HG02943 (cell line): ENCODE results near the gene ATAD3B.
A peak's percentile ranks its signal among the peaks of the same experiment; 100 is the strongest.
"Not testable (repeated sequence)": the region's sequence is repeated elsewhere in the genome, so short reads cannot be mapped to it uniquely, and the experiment has no call there.

Source experiments
- ATAC-seq: cut with Tn5 transposase; IDR thresholded peaks from one replicate; pipeline ENCODE4 v1.9.1; 2021; ENCODE audit warnings: mild to moderate bottlenecking, low read depth, moderate library complexity; ENCODE audit not compliant: unreplicated experiment

ATAD3B gene, protein sequence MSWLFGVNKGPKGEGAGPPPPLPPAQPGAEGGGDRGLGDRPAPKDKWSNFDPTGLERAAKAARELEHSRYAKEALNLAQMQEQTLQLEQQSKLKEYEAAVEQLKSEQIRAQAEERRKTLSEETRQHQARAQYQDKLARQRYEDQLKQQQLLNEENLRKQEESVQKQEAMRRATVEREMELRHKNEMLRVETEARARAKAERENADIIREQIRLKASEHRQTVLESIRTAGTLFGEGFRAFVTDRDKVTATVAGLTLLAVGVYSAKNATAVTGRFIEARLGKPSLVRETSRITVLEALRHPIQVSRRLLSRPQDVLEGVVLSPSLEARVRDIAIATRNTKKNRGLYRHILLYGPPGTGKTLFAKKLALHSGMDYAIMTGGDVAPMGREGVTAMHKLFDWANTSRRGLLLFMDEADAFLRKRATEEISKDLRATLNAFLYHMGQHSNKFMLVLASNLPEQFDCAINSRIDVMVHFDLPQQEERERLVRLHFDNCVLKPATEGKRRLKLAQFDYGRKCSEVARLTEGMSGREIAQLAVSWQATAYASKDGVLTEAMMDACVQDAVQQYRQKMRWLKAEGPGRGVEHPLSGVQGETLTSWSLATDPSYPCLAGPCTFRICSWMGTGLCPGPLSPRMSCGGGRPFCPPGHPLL

DNA sequence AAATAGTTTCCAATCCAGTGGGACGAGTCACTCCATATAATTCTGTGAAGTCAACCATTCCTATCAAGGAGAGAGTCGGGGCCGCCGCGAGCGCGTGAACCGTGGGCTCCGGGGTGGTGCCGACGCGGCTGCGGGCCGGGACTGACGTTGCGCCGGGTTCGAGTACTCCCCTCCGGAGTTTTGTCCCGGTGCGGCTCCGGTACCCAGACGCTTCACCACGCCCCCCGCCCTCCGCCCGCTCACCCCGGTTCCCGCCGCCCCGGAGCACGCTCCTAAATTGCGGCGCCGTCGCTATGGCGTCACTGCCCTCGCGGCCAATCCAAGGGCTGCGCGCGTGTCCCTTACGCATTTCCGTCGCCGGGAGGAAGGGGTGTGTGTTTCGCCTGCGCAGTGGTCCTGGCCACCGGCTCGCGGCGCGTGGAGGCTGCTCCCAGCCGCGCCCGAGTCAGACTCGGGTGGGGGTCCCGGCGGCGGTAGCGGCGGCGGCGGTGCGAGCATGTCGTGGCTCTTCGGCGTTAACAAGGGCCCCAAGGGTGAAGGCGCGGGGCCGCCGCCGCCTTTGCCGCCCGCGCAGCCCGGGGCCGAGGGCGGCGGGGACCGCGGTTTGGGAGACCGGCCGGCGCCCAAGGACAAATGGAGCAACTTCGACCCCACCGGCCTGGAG, at the start of gene ATAD3B:
Gene ATAD3B (plus strand): TSS at position 377 of the 664 bp plus-strand sequence. CDS start 120 bp downstream, at position 497.
- peak; percentile 89 for ATAC-seq

DNA sequence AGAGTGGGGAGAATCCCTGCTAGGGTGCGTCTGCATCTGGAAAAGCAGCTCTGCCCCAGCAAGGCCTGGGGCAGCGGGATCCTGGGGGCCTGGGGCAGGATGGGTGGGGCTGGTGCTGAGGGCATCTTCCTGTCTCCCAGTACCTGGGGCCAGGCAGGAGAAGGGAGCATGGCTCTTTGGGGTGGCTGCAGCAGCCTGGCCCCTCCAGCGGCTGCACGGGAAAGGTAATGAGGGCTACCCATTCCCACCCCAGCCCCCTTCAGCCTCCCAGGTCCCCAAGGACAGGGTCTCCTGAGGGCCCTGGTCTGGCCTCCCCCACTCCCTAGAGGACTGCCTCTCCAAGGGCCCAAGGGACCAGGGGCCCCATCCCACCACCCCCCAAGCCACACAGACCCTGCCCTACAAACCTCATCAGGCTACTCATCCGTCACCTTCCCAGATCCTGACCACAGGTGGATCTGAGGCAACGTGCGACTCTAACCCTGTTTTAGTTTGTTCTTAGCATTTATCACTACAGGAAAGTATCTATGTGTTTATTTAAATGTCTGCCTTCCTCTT, 49.6 kb upstream of the ATAD3B start:
- no peak for ATAC-seq

DNA sequence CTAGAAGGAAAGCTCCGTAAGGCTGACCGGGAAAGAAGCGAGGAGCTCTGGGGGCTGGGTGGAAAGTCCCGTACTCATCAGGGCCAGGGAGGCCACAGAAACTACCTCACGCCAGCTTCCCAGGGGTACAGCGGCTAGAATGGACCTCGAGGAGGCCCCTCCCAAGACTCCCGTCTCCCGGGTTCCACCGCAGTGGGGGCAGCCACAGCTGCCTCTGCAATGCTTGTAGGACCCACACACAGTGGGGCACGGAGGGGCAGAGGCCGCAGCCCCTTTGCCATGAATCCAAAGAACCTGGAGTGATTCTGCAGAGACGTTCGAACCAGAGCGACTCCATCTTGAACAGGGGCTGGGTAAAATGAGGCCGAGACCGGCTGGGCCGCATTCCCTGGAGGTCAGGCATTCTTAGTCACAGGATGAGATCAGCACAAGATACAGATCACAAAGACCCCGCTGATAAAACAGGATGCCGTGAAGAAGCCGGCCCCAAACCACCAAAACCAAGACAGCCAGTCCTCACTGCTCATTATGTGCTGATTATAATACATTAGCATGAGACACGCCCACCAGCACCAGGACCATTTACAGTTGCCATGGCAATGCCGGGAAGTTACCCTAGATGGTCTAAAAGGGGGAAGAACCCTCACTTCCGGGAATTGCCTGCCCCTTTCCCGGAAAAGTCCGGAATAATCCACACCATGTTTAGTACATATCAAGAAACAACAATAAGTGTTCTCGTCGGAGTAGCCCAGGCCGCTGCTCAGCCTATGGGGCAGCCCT, 48.9 kb upstream of the ATAD3B start:
- ATAC-seq: no peak

DNA sequence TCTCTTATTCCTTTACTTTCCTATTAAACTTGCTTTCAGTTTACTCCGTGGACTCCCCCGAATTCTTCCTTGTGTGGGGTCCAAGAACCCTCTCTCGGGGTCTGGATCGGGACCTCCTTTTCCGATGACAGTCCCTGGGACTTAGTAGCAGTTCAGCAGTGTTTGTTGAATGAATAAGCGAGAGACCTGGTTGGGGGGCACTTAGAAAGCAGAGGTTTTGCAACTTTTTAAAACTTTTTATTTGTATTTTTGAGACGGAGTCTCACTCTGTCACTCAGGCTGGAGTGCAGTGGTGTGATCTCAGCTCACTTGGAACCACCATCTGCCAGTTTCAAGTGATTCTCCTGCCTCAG, 48.3 kb upstream of the ATAD3B start:
- no peak for ATAC-seq

DNA sequence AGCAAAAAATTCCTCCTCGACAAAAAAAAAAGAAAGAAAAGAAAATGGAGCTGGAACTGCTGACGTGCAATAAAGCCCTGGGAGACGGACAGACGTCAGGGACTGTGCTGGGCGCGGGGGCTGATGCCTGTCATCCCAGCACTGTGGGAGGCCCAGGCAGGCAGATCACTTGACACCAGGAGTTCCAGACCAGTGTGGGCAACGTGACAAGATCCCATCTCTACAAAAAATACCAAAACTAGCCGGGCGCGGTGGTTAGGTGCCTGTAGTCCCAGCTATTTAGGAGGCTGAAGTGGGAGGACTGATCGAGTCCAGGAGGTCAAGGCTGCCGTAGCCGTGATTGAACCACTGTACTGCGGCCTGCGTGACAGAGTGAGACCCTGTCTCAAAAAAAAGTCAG, 46.9 kb upstream of the ATAD3B start:
- ATAC-seq: no peak

DNA sequence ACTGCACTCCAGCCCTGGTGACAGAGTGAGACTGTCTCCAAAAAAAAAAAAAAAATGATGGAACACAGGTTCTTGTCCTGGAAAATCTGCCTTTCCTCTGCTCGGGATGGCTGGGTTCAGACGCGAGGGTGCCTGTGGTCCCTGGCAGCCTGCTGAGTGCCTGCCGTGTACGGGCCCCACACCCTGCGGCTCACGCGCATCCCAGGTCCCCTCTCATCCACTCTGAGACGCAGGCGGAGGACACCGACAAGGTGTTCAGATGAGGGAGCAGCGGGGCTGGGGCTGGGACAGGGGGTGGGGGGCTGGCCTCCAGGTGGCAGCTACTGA, 46.2 kb upstream of the ATAD3B start:
- ATAC-seq: no peak

DNA sequence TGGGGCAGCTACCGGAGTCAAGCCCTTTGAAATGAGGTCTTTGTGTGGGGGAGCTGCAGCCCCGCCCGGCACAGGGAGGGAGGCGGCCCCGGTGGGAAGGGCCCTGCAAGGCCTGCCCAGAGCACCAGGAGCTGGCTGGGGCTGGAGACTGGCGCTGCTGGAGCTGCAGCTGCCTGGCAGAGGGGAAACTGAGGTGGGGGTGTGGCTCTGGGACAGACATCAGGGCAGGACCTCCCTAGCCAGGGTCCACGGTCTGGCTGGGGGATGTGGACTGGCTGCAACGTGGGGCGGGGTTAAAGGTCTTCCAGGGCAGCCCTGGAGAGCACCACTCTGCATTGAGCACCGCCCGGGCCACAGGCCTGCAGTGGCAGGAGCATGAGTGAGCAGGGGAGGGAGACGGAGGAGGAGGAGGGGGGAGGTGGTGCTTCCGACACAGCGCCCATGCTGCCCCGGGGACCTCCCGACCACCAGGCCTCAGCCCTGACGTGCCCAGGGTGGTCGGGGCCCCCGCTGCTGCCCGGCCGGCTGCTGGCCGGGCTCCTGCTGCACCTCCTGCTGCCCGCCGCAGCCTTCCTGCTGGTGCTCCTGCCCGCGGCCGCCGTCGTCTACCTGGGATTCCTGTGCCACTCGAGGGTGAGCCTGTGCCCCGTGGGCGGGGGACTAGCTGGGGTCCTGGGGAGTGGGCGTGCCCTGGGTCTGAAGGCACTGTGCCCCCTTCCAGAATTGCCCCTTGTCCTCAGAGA, 45.6 kb upstream of the ATAD3B start:
- ATAC-seq: no peak

DNA sequence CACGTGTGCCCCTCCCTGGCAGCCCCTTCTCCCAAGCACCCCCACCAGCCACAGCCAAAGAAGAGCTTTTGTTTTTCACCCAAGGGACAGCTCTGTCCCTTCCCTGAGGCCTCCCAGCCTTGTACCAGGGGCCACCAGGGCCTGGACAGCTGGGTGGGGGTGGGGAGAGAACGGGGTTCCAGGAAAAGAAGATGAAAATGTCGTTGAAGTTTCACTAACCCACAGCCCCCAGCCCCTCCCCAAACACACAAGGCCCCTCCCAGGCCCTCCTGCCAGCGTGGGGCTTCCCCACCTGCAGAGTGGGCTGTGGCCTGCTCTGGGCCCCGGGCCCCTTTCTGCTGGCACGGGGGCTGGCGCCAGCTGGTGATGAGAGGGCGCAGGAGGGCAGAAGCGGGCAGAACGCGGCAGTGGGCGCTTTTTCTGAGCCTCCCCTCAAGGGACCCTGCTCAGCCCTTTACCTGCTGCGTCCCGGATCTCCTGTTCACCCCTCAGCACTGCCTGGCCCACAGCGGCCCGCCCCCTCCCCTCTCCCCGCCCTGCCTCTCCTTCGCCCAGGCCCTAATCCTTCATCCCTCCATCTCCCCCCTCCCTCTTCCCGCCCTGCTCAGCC, 45.0 kb upstream of the ATAD3B start:
- no peak for ATAC-seq

DNA sequence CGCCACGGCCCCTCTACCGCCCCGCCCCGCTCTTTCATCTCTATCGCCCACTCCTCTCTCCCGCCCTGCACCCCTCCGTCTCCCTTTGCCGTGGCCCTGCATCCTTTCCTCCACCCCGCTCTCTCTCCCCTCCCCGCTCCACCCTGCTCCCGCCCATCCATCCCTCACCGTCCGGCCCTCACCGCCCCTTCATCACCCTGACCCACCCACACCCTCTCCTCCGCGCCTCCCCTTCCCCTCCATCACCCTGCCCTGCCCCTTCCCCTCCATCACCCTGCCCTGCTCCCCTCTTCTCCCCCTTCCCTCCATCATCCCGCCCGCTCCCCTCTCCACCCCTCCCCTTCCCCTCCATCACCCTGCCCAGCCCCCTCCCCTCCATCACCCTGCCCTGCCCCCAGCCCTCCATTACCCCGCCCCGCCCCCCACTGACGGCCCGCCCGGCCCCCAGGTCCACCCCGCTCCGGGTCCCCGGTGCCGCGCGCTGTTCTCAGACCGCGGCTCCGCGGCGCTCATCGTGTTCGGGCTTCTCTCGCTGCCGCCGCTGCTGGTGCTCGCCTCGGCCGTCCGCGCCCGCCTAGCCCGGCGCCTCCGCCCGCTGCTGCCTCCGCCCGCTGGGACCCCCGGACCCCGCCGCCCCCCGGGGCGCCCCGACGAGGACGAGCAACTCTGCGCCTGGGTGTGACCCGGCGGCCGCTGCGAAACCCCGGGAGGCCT, 44.3 kb upstream of the ATAD3B start:
- ATAC-seq: no peak

DNA sequence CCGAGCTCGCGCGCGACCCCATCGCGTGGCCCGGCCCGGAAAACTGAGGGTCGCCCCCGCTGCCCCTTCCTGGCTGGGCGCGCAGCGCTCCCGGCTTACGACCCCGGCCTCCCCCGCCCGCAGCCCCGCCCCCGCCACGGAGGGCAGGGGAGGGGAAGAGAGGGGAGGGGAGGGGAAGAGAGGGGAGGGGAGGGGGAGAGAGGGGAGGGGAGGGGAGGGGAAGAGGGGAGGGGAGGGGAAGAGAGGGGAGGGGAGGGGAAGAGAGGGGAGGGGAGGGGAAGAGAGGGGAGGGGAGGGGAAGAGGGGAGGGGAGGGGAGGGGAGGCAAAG, 43.8 kb upstream of the ATAD3B start:
- ATAC-seq: no peak

DNA sequence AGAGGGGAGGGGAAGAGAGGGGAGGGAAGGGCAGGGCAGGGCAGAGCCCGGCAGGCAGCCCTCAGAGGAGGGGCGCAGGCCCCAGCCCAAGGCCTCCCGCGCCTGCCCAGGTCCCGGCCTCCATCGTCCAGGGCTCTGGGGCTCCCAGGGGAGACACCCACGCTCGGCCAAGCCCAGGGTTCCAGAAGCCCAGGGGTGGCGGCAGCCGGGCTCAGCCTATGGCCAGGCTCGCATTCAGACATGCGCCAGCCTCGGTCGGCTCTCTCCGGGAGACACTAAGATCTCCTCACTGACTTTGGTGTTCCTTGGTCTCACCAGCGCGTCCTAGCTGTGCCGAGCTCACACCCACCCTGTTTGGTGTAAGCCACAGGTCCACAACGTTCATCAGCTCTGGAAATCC, 43.4 kb upstream of the ATAD3B start:
- ATAC-seq: no peak

DNA sequence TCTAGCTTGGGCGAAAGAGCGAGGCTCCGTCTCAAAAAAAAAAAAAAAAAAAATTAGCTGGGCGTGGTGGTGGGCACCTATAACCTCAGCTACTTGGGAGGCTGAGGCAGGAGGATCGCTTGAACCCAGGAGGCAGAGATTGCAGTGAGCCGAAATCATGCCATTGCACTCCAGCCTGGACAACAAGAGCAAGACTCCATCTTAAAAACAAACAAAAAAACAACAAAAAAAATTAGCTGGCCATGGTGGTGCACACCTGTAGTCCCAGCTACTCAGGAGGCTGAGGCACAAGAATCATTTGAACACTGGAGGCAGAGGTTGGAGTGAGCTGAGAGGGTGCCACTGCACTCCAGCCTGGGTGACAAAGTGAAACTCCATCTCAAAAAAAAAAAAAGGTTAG, 42.6 kb upstream of the ATAD3B start:
- ATAC-seq: not testable (repeated sequence)

DNA sequence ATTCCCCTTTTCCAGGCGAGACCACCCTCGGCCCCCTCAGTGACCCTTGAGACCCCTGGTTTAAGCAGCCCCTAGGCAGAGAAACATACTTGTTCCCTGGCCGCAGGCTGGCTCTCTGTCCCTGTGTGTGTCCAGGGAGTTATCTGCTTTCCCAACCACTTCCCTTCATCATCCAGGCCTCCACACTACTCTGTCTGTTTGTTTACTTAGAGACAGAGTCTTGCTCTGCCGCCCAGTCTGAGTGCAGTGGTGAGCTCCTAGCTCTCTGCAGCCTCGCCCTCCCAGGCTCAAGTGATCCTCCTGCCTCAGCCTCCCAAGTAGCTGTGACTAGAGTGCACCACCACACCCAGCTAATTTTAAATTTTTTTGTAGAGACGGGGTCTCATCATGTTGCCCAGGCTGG, 41.9 kb upstream of the ATAD3B start:
- no peak for ATAC-seq

DNA sequence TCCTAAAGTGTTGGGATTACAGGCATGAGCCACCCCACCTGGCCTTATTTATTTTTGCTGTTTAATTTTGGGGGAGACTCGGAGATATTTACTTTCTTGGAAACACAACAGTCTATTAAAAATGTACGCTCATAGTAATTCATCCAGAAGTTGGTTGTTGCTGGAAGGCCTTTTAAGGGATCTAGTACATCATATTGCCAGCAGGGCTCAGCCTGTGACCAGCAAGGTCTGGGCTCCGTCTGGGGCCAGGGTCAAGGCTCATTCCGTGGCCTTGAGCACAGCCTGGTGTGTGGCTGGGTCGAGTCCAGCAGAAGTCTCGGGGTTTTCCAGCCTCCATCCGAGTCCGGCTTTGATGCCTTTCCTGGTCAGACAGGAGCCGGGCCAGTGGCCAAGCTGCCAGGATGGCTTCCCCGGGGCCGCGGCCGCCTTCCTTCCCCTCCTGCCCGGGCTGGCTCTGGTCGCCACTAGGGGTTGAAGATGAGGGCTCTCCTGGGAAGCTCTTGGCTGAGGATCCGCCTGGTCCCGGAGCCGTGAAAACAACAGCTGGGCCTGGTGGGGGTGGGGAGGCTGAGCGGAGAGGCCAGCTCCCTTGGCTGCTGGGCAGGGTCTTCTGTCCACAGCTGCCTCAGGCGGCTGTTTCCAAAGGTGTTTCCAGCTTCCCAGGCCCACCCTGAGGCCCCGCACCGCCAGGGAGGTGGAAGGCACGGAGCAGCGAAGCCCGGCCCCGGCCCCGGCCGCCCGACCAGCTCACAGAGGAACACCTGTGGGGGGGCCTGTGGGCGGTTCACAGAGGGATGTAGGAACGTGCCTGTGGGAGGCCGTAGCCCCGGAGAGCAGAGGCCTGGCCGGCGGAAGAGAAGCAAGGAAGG, 41.2 kb upstream of the ATAD3B start:
- no peak for ATAC-seq

DNA sequence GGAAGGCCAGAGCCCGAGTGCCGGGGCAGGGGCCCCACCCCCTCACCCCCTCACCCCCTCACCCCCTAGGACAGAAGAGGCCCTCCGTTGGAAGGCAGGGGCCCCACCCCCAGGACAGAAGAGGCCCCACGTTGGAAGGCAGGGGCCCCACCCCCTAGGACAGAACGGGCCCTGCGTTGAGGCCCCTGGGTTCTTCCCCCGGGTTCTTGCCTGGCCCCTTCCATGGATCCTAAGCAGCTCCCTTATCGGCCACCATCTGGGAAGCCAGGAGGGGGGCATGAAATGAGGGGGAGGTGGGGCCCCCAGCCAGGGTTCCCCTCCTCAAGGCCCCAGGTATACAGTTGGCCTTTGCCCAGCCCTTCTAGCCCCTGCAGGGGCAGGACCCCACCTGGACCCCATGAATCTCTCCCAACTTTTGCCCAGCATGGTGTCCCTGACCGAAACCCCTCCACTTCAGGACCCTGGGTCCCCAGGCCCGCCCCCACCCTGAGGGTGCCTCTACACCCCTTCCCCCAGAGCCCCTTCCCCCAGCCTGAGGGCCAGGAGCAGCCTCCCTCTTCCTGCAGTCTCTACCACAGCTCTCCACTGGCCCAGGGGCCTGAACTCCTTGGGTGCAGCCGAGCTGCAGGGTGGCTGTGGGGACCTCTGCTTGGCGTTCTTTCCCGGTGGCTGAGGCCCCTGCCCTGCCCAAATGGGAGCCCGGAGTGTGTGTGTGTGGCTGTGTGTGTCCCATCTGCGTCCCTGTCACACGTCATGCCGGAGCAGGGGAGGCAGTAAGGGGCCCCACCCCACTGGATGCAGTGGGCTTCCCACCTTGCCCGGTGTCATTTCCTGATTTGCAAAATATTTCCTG, 40.3 kb upstream of the ATAD3B start:
- no peak for ATAC-seq

DNA sequence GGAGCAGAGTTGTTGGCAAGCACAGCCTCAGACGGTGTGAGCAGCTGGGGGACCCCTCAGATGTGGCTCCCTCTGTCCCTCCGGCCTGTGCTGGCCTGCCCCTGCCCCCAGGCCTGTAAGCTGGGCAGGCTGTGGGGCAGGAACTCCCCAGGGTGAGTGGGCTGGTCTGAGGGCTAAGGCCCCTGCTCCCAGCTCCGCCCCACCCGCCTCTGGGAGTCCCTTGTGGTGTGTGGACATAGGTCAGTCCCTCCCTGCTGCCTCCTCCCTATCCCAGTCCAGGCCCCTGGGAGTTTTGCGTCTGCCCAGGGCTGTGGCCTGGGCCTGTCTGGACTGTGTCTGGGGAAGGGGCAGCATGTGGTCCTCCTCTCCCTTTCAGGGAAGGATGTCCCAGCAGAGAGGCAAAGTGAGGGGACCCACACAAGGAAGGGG, 39.7 kb upstream of the ATAD3B start:
- ATAC-seq: no peak

DNA sequence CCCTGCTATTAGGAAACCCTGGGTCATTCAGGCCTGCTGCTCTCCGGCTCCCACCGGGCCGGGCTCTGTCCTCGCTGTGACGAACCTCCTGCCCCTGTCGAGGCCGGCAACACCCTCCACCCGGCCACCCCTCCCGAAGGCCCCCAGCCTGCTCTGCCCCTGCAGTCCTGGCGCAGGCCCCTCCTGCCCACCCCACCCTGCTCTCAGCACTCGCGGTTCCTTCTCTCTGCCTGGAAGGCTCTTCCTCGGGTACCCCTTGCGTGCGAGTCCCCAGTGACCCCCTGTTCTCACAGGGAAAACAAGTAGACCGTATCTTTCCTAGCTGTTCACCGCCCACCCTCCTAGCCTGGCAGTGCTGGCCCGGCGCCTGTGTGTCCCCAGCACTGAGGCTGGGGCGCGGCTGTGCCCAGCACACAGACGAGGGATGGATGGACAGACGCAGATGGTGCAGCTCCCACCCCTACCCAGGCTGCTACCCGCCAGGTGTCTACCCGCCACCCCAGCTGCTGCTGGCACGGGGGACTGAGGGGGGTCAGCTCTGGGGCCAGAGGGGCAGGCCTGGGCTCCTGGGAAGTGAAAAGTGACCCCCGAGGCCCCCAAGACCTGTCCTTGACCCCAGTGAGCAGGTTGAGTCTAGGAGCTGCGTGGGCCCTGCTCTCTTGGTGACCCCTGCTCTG, 39.2 kb upstream of the ATAD3B start:
- no peak for ATAC-seq
